CD14-positive monocyte (primary cell): ENCODE results near the gene EFEMP2. TPM values are rescaled to one million over a fixed set of nuclear protein-coding genes. Genes with fewer than 3 reads are reported as not detected.
A peak's percentile ranks its signal among the peaks of the same experiment; 100 is the strongest.

Experiments used
- DNase-seq, 3 donors: peaks; one replicate each; pipeline ENCODE4 v3.0.0-alpha.2; 2011 to 2022
- H2AFZ ChIP-seq: 2 replicates; pipeline ENCODE4 v1.6.0; 2012; ENCODE audit warnings: mild to moderate bottlenecking, low read depth, low read length, inconsistent platforms; ENCODE audit not compliant: insufficient read depth, poor library complexity, severe bottlenecking
- H3K27ac ChIP-seq, 2 donors: 1 replicate in 1 of 2; 2 replicates in 1 of 2; pipeline ENCODE4 v1.5.1; 2012 to 2013; ENCODE audit warnings: low read length in 2 of 2, control low read depth in 1 of 2, inconsistent platforms in 1 of 2, low read depth in 1 of 2, mild to moderate bottlenecking in 1 of 2
- H3K27me3 ChIP-seq, 2 donors: one replicate each; pipeline versions ENCODE4 v1.6.0 to v1.6.1; 2011 to 2013; ENCODE audit warnings: low read length in 2 of 2; ENCODE audit not compliant: control insufficient read depth in 2 of 2, insufficient read depth in 2 of 2
- H3K36me3 ChIP-seq, 2 donors: replicated peaks in 1 of 2; 1 replicate in 1 of 2; 2 replicates in 1 of 2; pipeline versions ENCODE4 v1.5.1 to v1.6.1; 2012 to 2013; ENCODE audit warnings: low read length in 2 of 2, control low read depth in 1 of 2, inconsistent platforms in 1 of 2, mild to moderate bottlenecking in 1 of 2; ENCODE audit not compliant: insufficient read depth in 2 of 2, control insufficient read depth in 1 of 2
- H3K4me1 ChIP-seq, 2 donors: 1 replicate in 1 of 2; 2 replicates in 1 of 2; pipeline versions ENCODE4 v1.5.1 to v1.6.1; 2012 to 2013; ENCODE audit warnings: low read length in 2 of 2, control low read depth in 1 of 2, inconsistent platforms in 1 of 2, mild to moderate bottlenecking in 1 of 2, moderate library complexity in 1 of 2; ENCODE audit not compliant: insufficient read depth in 2 of 2, control insufficient read depth in 1 of 2
- H3K4me2 ChIP-seq: replicated peaks from 2 replicates; pipeline ENCODE3; 2012; ENCODE audit warnings: low read length, moderate library complexity, mild to moderate bottlenecking; ENCODE audit not compliant: poor library complexity, severe bottlenecking; ENCODE audit errors: extremely low read depth
- H3K4me3 ChIP-seq, 3 experiments: fragments of 200-600 bp in 1 of 3; sonication (generic) in 1 of 3; replicated peaks in 1 of 3; 1 replicate in 2 of 3; 2 replicates in 1 of 3; pipeline ENCODE4 v1.5.1; 2011 to 2013; ENCODE audit warnings: low read length in 3 of 3, mild to moderate bottlenecking in 3 of 3, control low read depth in 2 of 3, low read depth in 2 of 3, inconsistent platforms in 1 of 3, moderate library complexity in 1 of 3
- H3K79me2 ChIP-seq: 2 replicates; pipeline ENCODE4 v1.6.0; 2012; ENCODE audit warnings: mild to moderate bottlenecking, control low read depth, inconsistent platforms, low read length, moderate library complexity; ENCODE audit not compliant: insufficient read depth
- H3K9ac ChIP-seq: 2 replicates; pipeline ENCODE4 v1.6.0; 2017; ENCODE audit warnings: low read length, mild to moderate bottlenecking; ENCODE audit not compliant: insufficient read depth, poor library complexity, severe bottlenecking
- H3K9me3 ChIP-seq, 2 donors: replicated peaks in 1 of 2; 1 replicate in 1 of 2; 2 replicates in 1 of 2; pipeline versions ENCODE4 v1.5.1 to v1.6.1; 2012 to 2013; ENCODE audit warnings: low read length in 2 of 2, control low read depth in 1 of 2; ENCODE audit not compliant: control insufficient read depth in 1 of 2, insufficient read depth in 1 of 2
- H4K20me1 ChIP-seq: 2 replicates; pipeline ENCODE4 v1.6.0; 2012; ENCODE audit warnings: mild to moderate bottlenecking, low read length, control low read depth, moderate library complexity; ENCODE audit not compliant: insufficient read depth
- H3K27ac Mint-ChIP-seq, 7 donors: one replicate each; pipeline ENCODE4 v1.8.0; 2020; ENCODE audit warnings: mild to moderate bottlenecking in 7 of 7, mixed read lengths in 7 of 7, moderate library complexity in 6 of 7, inconsistent platforms in 2 of 7
- H3K27me3 Mint-ChIP-seq, 3 donors: one replicate each; pipeline ENCODE4 v1.8.0; 2021 to 2022; ENCODE audit warnings: low read depth in 3 of 3, mild to moderate bottlenecking in 3 of 3, mixed read lengths in 3 of 3, moderate library complexity in 3 of 3, inconsistent platforms in 1 of 3
- H3K36me3 Mint-ChIP-seq, 2 donors: one replicate each; pipeline ENCODE4 v1.8.0; 2020; ENCODE audit warnings: mixed read lengths in 2 of 2, inconsistent platforms in 1 of 2, mild to moderate bottlenecking in 1 of 2
- H3K4me1 Mint-ChIP-seq: one replicate; pipeline ENCODE4 v1.8.0; 2020; ENCODE audit warnings: mild to moderate bottlenecking, mixed read lengths
- H3K4me3 Mint-ChIP-seq, 2 donors: one replicate each; pipeline ENCODE4 v1.8.0; 2020; ENCODE audit warnings: mild to moderate bottlenecking in 2 of 2, mixed read lengths in 2 of 2, moderate library complexity in 1 of 2
- H3K9me3 Mint-ChIP-seq, 7 donors: one replicate each; pipeline ENCODE4 v1.8.0; 2020 to 2022; ENCODE audit warnings: mixed read lengths in 7 of 7, mild to moderate bottlenecking in 6 of 7, moderate library complexity in 6 of 7, inconsistent platforms in 2 of 7
- WGBS: methylation state at CpG from one replicate; pipeline ENCODE4 v1.1.5; 2013; ENCODE audit warnings: missing lambda C conversion rate; ENCODE audit not compliant: insufficient coverage; 5-methylcytosine and 5-hydroxymethylcytosine counted together
- intact Hi-C, 2 donors: fragments of 100-400 bp; cut with micrococcal nuclease; formaldehyde crosslinking; loops; one replicate each; pipeline versions ENCODE4 v1.15.0 to v1.15.1; 2023
- polyA plus RNA-seq, 3 donors: library from polyadenylated mRNA; depleted of rRNA in 1 of 3; unstranded in 2 of 3; stranded (reverse) in 1 of 3; fragments of 300-500 nt in 2 of 3; fragments of >200 nt in 1 of 3; fragmentation: Illumina TruSeq in 2 of 3; gene quantifications; 1 replicate in 2 of 3; 2 replicates in 1 of 3; pipeline ENCODE4 v1.2.3, GENCODE V29; 2012 to 2021
- TF ChIP-seq, protein P1 (sequence below): fragments of 200-600 bp; IDR thresholded peaks from one replicate; pipeline ENCODE4 v1.8.0; 2022; ENCODE audit warnings: antibody characterized with exemption, mild to moderate bottlenecking

EFEMP2 gene
- polyA plus RNA-seq, 3 donors, result 0.44 to 14.7 TPM; not detected in 1

DNA sequence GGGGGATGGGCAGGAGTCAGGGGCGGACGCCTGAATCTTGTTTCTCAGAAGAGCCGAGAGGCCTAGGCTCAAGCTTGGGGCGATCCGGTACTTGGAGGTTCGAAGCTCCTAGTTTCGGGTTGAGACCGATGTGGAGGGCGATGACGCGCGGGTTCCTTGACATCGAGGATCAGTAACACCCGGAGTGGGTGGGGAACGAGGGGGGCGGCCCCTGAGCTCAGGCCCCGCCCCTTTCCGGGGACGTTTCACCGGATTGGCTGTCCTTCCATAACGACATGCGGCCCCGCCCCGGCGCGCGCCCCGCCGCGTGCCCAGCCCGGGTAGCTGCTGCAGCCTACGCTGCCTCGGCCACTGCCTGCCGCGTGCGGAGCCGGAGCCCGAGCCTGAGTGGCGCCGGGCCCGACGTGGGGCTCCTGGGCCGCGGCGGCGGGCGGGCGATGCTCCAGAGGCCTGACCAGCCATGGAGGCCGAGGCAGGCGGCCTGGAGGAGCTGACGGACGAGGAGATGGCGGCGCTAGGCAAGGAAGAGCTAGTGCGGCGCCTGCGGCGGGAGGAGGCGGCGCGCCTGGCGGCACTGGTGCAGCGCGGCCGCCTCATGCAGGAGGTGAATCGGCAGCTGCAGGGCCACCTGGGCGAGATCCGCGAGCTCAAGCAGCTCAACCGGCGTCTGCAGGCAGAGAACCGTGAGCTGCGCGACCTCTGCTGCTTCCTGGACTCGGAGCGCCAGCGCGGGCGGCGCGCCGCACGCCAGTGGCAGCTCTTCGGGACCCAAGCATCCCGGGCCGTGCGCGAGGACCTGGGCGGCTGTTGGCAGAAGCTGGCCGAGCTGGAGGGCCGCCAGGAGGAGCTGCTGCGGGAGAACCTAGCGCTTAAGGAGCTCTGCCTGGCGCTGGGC lies 18.0 kb upstream of the EFEMP2 start, which contains the start of gene CCDC85B:
Gene CCDC85B, plus strand, starts transcription at position 350 of the 895 bp plus-strand sequence. Its CDS starts 111 bp downstream, at position 461.
- Histone ChIP-seq H3K27me3 (no peaks in the 10 kb centered on the region), H3K4me3 (peak within 1 kb of the TSS; percentile 48 to 82 (median 54)), H3K9me3 (no peaks in the 10 kb centered on the region), H3K79me2 (peaks cover 56% of the 10 kb centered on the region), H3K27ac (peak within 1 kb of the TSS; percentile 88 to 95), H4K20me1 (peaks cover 8% of the 10 kb centered on the region), H2AFZ (peak within 1 kb of the TSS; percentile 84), H3K9ac (peak within 1 kb of the TSS; percentile 78), H3K36me3 (peaks cover 6 to 15% of the 10 kb centered on the region in 2 donors), H3K4me2 (peak within 1 kb of the TSS; percentile 93), H3K4me1 (peaks cover 68 to 84% of the 10 kb centered on the region in 2 donors)
- TF ChIP-seq, protein P1, sequence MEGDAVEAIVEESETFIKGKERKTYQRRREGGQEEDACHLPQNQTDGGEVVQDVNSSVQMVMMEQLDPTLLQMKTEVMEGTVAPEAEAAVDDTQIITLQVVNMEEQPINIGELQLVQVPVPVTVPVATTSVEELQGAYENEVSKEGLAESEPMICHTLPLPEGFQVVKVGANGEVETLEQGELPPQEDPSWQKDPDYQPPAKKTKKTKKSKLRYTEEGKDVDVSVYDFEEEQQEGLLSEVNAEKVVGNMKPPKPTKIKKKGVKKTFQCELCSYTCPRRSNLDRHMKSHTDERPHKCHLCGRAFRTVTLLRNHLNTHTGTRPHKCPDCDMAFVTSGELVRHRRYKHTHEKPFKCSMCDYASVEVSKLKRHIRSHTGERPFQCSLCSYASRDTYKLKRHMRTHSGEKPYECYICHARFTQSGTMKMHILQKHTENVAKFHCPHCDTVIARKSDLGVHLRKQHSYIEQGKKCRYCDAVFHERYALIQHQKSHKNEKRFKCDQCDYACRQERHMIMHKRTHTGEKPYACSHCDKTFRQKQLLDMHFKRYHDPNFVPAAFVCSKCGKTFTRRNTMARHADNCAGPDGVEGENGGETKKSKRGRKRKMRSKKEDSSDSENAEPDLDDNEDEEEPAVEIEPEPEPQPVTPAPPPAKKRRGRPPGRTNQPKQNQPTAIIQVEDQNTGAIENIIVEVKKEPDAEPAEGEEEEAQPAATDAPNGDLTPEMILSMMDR, result no peak
- peak within 1 kb of the TSS; percentile 98 to 100 (median 99) for H3K27ac Mint-ChIP-seq
- H3K9me3 Mint-ChIP-seq, result peaks cover 0 to 2% (median 0%) of the 10 kb centered on the region in 7 donors
- peaks cover 67% of the 10 kb centered on the region for H3K4me1 Mint-ChIP-seq
- WGBS, result under 1% methylated on average over 94 of the region's 94 CpGs
- peak within 1 kb of the TSS; percentile 92 to 95 for H3K4me3 Mint-ChIP-seq
- intact Hi-C loops, result loop anchor here in 1 of 2 donors (1.0 kb wide), 1 partner anchor 10 kb away; the partner anchor contains the start of gene FOSL1
- peaks cover 18 to 25% of the 10 kb centered on the region in 2 donors for H3K36me3 Mint-ChIP-seq
- peaks cover 0 to 7% (median 0%) of the 10 kb centered on the region in 3 donors for H3K27me3 Mint-ChIP-seq
- peak; percentile 97 to 98 (median 97) for DNase-seq

DNA sequence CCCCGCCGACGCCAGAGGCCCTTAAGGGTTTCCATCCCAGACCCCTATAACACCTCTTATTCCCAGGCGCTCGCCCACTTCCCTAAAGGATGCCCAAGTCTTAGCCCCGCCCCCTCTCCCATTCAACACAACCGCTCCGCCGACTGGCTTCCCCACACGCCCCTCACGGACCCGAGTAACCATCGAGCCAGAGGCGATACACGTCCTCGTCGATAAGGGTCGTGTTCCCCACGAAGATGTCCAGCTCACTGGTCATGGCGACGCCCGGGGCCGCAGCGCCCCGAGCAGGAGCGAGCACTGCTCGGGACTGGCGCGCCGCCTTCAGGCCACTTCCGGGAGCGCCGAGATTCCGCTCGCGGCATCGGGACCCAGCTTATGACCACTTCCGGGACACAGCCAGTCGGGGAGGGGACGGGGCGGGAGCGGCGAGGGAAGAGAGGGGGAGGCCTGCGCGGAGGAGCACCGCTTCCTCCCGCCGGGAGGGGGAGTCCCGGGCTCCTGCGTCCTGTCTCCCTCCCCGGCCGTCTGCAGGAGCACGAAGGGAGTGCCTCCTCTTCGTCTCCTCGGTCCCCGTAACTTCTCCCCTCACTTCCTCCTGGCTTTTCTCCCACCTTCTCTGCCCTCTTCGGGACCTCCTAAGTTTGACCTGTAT lies 15.7 kb upstream of the EFEMP2 start, which contains the start of gene FIBP:
Gene FIBP, minus strand, starts transcription at position 309 of the 652 bp plus-strand sequence. Its CDS starts 53 bp downstream, at position 256.
- H3K4me3 Mint-ChIP-seq, result peak within 1 kb of the TSS; percentile 95 to 99
- H3K4me1 Mint-ChIP-seq, result peaks cover 63% of the 10 kb centered on the region
- peaks cover 0 to 7% (median 0%) of the 10 kb centered on the region in 3 donors for H3K27me3 Mint-ChIP-seq
- H3K9ac ChIP-seq, result peak within 1 kb of the TSS; percentile 65
- H3K27me3 ChIP-seq, result no peaks in the 10 kb centered on the region
- H4K20me1 ChIP-seq, result peaks cover 23% of the 10 kb centered on the region
- peaks cover 0 to 2% (median 0%) of the 10 kb centered on the region in 7 donors for H3K9me3 Mint-ChIP-seq
- H3K27ac ChIP-seq, result peak within 1 kb of the TSS; percentile 88 to 95
- H3K36me3 Mint-ChIP-seq, result peaks cover 38 to 46% of the 10 kb centered on the region in 2 donors
- peak; percentile 95 to 97 (median 97) for DNase-seq
- peak within 1 kb of the TSS; percentile 98 to 100 (median 99) for H3K27ac Mint-ChIP-seq
- intact Hi-C loops, result loop anchor here (1.0 to 5.0 kb wide), 4 partner anchors 34 to 177 kb away; partner anchors contain the start of gene SART1 (in 1 of the 2)
- no peaks in the 10 kb centered on the region for H3K9me3 ChIP-seq
- H3K36me3 ChIP-seq, result peaks cover 23 to 34% of the 10 kb centered on the region in 2 donors
- H3K79me2 ChIP-seq, result peaks cover 50% of the 10 kb centered on the region
- TF ChIP-seq, protein P1, result peak; percentile 95
- peak within 1 kb of the TSS; percentile 84 for H2AFZ ChIP-seq
- H3K4me3 ChIP-seq, result peak within 1 kb of the TSS; percentile 63 to 82 (median 69)
- H3K4me1 ChIP-seq, result peaks cover 57 to 81% of the 10 kb centered on the region in 2 donors
- WGBS, result 0% methylated on average over 49 of the region's 57 CpGs
- H3K4me2 ChIP-seq, result peak within 1 kb of the TSS; percentile 93
